ENCODE data around the gene ROBO1.
A peak's percentile ranks its signal among the peaks of the same experiment; 100 is the strongest.

The ROBO1 gene

DNA sequence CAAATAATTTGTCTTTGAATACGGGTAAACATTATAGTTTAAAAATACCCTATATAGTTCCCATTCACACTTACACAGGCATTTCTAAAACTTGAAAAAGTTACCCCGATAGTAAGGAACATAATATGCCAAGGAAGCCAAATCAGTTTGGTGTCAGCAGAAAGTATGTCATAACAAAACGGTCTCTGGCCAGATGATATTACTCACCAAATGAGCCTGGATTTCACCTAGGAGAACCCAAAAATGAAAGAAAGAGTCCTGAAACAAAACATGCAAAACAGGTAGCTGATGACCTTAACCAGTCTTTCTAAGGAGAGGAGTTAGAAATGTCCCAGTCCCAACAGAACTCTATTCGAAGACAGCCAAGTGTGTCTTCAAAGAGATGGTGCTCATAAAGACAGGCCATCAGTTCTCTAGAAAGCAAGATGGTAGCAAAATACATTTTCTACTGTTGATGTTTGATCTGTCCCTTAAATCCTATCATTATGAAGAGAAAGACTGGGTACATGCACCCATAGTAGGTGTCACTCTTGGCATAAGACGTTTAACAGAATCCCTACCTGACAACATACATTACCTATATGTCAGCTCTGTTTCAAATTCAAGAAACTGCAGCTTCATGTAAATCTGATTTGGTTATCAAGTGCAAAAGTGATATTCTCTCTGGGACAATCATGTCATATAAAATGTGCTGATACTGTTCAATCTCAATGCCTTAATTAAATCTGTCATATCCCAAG lies 942.5 kb downstream of the ROBO1 start:
- no peak for DNase-seq

DNA sequence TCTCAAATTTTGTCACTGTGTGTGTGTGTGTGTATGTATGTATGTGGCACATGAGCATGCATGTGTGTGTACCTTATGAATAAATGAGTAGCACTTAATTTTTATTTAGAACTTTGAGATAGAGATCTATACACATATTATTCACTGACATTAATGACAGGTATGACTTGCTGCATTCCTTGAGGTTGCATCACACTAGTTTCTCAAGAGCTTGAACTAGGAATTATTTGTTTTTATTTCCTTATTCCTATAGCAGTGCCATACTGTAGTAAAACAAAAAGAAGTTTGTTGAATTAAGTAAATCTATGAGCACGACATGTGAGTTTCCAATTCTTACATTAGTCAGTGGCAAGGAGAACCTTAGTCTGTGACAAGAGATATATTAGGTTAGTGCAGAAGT lies 943.9 kb downstream of the ROBO1 start:
- peak; percentile 7 for DNase-seq

DNA sequence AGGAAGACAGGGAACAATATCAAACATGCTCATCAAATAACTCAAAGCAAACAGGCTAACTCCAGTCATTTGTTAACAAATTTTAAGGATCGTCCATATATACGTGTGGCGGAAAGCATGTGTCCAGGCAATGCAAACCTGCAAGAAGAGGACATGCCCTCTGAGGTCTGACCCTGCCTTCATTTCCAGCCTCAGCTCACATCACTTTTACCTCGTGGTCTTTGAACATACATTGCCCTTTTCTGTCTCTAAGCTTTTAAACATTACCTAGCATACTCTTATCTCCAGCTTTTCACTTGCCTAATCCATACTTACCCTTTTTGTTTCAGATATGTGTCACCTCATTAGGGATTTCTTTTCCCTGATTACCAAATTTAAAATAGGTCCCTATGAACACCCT lies 944.4 kb downstream of the ROBO1 start:
- DNase-seq = no peak

DNA sequence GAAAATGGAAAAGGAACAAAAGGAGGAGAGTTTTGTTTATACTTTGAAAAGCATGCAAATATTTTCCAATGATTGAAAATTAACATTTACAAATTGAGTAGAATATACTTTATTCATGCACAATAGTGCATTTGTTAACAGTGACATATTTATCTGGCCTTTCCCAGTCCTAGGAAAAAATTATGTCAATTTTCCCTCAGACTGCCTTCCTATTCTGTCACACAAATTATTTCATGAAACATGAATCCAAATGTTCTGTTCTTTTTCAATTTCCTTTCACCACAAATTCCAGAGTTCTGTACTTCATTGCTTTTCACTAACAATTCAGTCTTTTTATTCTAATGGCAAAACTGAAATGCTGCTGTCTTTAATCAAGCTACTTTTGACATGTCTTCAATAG lies 945.1 kb downstream of the ROBO1 start:
- no peak for DNase-seq

DNA sequence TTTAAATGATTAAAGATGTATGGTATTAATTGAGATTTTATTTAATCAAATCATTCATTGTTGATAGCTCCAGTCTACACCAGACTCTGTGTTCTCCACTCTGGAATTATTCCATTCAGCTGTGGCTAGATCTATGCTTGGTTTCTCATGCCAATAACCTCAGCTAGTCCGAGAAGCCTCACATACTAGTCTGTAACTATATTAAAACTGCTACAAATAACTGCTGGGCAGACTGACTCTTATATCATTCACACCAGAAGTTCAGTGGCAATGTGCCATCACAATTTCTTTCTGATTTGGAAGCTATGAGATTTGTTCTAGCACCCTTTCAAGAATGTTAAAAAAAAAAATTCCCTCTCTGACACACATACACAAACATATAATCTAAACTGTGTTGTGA lies 947.3 kb downstream of the ROBO1 start:
- DNase-seq = no peak

DNA sequence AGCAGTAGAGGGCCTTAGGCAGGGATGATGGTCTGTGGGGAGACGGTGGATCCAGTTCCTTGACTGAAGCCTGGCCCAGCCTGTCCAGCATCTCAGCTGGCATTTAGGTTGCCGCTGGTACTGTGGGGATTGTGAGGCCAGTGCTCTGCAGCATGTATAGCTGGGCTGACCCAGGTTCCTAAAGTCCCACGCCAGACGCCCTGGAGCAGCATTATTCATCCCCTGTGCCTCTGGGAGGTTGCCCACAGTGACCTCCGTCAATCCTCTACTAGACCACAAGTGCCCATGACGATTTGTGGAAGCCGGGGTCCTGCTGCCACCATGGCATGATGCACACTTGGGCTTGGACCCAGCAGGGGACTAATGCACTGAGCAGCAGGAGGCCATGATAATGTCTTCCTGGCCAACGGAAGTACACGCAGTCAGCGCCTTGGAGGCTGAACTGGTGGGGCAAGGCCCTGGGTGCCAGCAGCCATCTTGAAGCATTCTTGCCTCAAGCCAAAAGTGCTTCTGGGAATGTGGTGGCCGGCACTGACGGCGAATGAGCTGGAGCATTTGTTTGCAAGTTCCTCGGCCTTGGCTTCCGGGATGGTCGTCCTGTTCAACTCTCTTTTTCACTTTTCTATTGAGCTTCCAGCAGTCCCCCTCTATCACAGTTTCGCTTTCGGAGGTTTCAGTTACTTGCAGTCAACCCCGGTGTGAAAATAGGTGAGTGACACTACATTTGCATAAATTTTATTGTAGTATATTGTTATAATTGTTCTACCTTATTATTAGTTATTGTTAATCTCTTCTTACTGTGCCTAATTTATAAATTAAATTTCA lies 949.4 kb downstream of the ROBO1 start:
- DNase-seq = no peak

DNA sequence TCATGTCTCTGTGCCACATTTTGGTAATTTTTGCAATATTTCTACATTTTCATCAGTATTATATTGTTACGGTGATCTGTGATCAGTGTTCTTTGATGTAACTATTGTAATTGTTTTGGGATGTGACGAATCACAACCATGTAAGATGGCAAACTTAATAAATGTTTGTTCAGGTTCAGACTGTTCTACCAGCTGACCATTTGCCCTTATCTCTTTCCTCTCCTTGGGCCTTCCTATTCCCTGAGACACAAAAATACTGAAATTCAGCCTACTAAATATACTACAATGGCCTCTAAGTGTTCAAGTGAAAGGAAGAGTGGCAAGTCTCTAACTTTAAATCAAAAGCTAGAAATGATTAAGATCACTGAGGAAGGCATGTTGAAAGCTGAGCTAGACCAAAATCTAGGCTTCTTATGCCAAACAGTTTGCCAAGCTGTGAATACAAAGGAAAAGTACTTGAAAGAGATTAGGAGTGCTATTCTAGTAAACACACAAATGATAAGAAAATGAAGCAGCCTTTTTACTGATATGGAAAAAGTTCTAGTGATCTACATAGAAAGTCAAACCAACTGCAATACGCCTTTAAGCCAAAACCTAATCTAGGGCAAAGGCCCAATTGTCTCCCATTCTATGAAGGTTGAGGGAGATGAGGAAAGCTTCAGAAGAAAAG lies 952.8 kb downstream of the ROBO1 start:
- DNase-seq = no peak

DNA sequence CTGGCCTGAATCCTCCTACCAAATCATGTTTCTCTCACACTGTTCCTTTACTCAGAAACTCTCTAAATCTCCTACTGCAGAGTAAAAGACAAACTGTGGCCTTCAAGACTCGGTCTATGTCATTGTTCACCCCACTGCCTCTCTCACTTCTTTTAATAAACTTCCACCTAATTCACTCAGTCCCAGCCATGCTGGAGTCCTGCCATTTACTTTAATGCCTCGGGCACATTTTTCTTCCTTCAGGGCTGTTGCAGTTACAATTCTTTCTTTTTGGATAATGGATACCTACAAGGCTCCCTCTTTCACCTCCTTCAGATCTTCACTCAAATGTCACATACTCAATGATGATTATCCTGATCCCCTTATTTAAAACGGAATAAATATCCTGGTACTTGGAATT lies 955.6 kb downstream of the ROBO1 start:
- DNase-seq = no peak

DNA sequence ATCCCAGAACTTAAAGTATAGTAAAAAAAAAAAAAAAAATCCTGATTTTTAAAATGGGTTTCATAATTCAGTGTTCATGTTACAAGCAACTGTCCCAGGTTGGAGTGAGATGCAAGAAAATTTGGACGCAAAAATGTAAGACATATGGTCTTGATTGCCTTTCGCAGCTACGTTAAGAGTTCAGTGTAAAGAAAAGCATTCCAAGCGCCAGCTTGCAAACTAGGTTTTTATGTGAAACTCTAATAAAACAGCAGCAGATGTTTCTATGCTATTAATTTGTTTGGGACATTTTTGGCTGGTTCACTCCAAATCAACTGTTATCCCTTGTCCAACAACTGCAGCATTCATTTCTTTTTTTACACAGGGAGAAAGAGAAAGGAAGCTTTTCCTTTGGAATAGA lies 957.8 kb downstream of the ROBO1 start:
- no peak for DNase-seq

DNA sequence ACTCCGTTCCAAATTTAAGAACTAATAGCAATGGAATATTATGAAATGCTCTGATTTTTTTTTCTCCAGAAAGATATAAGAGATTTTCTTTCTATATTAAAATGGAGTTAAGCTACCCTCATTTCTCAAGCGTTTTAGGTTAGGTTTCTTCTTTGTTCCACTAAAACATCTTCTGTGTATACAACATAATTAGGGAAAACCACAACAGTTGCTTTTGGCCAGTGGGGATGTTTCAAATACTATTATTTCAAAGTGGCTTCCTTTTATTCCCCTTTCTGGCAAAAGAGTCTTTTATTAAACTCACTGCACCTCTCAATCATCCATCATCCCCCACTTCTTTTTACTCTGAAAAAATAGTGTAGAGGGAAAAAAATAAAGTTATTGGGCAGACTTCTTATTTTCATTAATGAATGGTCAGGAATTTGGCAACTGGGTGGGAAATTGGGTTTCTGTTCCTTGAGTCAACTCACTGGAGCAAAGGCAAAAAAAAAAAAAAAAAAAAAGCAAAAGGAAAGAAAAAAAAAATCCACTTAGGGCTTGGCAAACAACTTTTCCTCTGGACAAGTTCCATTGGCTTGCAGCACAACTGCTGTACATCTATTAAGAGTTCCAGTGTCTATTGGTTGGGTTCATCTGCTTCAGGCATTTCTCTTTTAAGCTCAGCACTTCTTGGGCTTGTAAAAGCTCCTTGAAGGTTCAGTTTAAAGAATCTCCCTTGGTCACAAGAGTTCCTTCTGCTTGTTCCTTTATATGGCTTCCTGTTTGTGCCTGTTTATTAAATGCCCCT lies 963.4 kb downstream of the ROBO1 start:
- peak; percentile 4 for DNase-seq

DNA sequence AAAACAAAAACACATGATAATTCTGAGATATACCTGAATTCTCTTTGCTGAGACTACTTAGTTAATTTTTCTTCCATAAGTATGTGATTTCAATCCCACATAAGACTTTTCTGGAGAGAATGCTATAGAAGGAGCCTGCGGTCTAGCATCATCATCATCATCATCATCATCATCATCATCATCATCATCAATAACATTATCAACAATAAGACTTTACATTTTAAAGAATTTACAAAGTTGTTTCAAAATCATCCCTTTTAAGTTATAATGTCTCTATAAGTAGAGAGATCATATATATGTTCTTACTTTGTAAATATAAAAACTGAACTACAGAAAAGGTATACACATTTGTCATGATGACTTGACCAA lies 965.3 kb downstream of the ROBO1 start:
- no peak for DNase-seq

DNA sequence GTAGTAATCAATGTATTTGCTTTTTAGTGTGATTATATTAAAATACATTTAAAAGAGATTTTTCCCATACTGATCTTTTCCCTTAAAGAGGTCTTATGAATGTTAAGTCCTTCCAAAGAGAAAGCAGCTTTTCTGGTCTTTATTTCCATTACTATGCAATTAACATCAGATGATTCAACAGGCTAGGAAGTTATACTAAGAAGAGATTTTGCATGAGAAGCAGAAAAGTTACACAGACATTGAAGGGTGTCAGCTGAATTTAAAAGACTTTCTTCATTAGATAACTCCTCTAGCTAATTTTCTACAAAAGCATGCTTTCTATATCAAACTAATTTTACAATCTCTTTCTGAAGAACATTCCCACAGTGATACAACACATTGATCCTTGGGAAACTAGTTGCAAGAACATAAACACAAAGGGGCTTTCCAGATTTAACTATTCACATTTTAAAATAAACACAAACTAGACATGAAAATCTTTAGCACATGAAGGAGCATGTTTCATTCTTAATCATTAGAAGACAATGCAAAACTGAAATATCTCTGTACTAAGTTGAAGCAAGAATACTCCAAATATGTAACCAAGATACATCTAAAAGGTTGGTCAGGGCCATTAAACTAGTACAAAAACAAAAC lies 965.8 kb downstream of the ROBO1 start:
- DNase-seq = no peak

DNA sequence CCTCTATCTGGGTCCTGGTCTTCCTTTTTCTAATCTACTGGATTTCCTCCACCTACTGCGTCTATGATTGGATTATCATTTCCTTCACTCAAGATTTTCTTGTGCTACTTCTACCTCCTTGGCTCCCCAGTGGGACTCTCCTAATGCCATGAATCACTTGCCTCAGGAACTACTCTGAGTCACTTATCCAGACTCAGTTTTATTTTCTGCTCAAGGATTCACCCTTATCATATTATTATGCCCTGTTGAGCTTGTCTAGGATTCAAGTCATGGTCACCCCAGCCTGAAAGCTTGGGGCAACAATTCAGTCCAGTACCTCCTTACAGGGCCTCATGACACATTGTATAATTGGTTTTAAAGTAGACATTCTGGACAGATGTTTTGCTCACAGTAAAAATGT lies 968.1 kb downstream of the ROBO1 start:
- DNase-seq = no peak

DNA sequence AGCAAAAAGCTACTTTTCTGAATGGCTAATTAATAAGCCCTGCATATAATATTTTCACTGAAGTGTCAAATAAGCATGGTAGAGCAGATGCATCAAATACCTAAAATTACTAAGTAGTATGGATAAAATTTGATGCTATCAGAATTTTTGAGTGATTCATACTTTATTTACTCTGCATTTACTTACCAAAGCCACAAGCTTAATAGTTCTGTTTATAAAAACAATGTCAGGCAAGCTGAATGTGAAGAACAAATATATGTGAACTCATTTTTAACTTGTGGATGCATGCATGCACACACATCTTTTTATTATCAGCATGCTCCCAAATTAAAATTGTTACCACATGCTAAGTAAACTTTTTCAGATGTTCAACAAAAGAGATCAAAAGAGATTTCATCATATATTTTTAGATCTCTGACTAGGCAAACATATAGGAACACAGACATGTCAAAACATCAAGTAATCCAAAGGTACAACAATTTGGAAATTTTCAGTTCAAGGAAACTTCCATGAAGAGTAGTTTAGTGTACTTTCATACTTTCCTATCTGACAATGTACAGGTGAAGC lies 969.4 kb downstream of the ROBO1 start:
- DNase-seq = no peak

DNA sequence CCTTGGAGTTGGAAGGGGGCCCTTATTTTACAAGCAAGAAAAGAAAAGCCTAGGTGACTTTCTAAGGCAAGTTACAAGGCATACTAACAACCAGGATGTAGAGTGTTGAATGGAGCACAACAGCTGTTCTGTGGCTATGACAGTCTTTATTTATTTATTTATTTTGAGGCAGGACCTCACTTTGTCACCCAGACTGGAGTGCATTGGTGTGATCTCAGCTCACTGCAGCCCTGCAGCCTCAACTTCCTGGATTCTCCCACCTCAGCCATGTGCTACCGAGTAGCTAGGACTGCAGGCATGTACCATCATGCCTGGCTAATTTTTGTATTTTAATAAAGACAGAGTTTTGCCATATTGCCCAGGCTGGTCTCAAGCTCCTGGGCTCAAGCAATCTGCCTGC lies 973.4 kb downstream of the ROBO1 start:
- DNase-seq = peak; percentile 46

DNA sequence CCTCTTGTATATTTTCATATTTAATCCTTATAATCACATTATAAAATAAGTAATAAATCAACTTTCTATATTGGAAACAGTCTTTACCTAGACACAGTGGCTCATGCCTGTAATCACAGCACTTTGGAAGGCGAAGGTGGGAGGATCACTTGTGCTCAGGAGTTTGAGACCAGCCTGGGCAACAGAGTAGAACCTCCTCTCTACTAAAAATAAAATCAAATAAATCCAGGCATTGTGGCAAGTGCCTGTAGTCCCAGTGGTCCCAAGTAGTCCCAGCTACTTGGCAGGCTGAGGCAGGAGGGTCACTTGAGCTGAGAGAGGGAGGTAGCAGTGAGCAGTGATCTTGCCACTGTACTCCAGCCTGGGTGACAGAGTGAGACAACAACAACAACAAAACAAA lies 975.1 kb downstream of the ROBO1 start:
- DNase-seq = no peak

DNA sequence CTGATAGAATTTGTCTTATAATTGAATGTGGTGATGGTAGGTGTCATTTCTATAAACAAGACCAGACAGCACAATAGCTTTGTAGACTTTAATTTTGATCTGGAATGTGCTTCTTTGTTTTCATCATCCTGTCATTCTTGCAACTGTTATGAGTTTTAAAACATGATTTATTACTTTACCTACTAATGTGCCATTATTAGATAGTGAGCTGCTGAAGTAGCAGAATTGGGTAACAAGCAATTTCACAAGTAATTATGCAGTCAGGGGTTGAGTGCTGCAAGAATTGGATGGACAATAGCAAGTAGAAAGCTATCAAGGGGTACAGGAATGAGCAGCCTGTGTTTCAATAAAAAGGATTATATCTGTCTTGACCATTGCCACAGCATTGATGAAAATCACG lies 975.6 kb downstream of the ROBO1 start:
- no peak for DNase-seq

DNA sequence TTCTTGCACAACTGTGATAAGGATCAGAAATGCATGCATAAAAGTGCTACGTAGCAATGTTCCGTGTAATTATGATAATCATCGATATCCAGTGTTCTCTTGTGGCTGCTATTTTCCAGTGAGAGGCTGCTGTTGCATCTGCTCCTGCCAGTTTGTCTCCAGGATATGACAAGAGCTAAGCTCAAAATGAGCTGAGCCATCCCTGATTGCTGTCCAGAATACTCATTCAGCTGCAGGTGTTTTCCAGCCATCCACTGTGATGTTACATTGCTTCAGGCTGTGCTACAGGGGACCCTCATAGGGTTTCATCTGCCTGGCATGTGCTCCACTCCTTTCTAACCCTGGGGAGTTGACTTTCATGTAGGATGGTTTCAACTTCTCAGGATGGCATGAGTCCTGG lies 976.0 kb downstream of the ROBO1 start:
- no peak for DNase-seq

DNA sequence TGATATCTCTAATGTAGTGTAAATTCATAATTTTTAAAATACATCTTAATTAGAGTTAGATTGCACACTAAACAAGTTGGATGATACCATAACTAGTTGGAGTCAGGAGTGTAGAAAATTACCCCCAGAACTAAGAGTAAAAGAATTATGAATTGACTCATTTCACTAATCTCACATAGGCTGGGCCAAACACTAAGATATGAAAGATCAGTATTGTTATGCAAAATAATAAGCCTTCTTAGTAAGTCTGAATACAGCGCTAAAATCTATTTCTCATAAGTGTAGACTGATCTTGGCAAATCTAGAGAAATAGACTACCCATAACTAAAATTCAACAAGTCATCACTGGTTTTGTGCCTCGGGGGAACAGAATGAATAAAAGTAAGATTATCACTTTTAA lies 979.0 kb downstream of the ROBO1 start:
- DNase-seq = no peak

DNA sequence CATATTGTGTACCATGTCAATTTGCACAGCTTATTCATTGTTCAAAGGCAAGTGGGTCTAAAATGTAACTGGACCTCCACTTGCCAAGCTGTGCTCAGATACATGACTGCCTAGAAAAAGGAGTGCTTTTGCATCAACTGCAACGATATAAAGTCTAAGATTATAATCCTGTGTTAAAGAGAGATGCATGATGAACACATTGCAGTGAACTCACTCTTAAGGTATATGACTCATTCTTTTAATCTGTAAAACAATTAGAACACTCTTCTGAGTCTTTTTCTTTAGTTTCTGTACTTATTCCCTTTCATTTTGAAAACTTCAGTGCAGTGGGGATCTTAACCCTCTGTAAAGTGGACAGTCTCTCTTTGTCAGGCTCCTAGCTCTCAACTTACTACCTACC lies 982.8 kb downstream of the ROBO1 start:
- peak; percentile 1 for DNase-seq

DNA sequence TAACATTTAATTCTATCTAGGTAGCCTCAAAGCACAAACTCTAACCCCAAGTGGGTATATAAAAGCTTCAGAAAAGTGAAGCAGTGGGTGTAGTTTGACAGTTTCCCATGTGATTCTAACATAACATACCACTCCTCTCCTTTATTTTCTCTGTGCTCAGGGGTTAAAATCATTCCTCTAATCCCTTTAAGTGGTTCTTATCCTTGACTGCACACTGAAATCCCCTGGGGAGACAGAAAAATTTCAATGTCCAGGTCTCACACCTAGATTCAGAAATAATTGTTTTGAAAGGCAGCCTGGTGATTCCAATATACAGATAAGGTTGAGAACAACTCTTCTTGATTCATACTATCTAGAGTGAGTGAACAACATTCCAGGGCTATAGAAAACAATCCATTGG lies 986.4 kb downstream of the ROBO1 start:
- DNase-seq = no peak

Data from DMS53 (cell line).